SHP77 treated with DMSO at 0.1 percent for 48 hours (cell line): Measurements from ENCODE around the gene SIK3.
"Not testable (repeated sequence)": the region's sequence is repeated elsewhere in the genome, so short reads cannot be mapped to it uniquely, and the experiment has no call there.

Experiments
- DNase-seq: peaks from one replicate; lab custom pipeline; 2025; lab: John Stamatoyannopoulos, UW

The SIK3 gene

DNA sequence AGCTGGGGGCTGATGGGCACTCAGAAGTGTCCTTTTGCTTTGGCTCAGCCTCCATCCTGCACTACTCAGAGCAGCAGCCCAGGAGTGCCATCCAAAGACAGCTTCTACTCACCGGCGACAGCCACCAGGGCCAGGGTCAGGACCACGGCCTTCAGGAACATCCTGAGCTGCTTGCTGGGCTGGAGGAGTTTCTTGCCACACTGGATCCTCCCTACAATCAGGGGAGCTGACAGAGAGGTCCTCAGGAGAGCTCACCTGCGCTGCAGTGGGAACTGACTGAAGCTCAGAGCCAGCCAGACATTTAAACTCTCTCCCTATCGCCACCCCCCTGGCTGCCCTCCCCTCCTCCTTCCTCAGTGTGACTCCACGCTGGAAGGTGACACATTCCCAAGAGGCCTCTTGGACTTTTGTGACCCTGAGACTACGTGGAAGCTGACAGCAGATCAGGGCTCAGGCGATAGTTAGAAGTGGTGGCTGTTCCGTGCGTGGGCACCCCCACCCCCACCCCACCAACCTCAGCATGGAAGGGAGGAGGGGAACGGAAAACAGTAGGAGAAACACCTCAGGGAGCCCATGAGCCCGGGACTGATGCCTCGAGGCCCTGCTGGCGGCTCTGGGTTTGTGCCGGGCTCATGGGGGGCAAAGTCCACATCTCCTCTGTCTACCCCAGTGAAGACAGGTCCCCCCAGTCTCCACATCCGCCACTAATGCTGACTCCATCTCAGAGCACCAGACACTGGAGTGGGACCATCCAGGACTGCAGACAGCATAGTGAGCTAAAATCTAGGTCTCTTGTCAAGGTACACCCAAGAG is 275.0 kb downstream of the SIK3 start, which contains the start of gene APOA4:
Gene APOA4 (minus strand): TSS at position 274 of the 813 bp plus-strand sequence. CDS start 113 bp downstream, at position 161.
- DNase-seq: no peak

DNA sequence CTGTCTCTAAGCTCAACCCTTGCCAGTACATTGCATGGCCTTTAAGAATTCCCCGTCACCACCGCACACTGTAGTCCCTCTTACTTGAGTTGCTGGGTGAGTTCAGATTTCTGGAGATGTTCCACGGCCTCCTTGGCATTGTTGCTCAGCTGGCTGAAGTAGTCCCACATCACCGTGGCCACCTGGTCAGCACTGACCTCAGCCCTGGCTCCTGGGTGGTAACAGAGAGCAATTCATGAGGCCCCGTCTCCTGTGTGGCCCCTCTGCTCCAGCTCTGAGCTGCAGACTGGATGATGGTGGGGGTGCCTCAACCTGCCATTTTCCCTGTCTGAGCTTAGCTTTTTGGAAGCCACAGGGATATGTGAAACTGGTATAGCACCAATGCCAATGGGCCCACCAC is 275.7 kb downstream of the SIK3 start:
- no peak for DNase-seq

DNA sequence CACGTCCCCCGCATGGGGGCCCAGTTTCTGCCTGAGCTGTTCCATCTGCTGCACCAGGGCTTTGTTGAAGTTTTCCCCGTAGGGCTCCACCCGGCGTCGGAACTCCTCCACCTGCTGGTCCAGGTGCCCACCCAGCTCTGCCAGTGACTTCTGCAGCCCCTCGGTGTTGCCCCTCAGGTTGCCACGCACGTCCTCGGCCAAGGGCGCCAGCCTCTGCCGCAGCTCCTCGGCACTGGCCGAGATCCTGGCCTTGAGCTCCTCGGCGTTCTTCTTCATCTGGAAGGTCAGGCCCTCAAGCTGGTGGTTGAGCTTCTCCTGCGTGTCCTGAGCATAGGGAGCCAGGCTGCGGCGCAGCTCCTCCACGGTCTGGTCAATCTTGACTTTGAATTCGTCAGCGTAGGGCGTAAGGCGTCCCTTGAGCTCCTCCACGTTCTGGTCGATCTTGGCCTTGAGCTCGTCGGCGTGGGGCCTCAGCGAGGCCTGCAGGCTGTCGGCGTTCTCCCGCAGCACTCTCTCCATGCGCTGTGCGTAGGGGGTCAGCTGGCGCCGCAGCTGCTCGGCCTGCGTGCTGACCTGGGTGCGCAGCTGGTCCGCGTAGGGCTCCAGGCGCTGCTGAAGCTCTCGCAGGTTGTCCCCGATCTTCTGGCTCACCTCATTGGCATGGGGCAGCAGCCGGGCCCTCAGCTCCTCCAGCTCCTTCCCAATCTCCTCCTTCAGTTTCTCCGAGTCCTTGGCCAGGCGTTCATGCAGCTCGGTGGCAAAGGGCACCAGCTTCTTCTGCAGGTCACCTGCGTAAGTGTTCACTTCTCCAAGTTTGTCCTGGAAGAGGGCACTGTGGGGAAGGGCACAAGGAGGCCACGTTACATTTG is 276.9 kb downstream of the SIK3 start:
- DNase-seq: no peak

GRCh38 chr11:116819049-116819448 is 279.2 kb downstream of the SIK3 start:
- DNase-seq: no peak

GRCh38 chr11:116814502-116814901 is 283.7 kb downstream of the SIK3 start:
- no peak for DNase-seq

- no peak for DNase-seq
Observed at GRCh38 chr11:116813781-116814471, 284.3 kb downstream of the SIK3 start.

GRCh38 chr11:116813170-116813569 is 285.1 kb downstream of the SIK3 start:
- DNase-seq: no peak

DNA sequence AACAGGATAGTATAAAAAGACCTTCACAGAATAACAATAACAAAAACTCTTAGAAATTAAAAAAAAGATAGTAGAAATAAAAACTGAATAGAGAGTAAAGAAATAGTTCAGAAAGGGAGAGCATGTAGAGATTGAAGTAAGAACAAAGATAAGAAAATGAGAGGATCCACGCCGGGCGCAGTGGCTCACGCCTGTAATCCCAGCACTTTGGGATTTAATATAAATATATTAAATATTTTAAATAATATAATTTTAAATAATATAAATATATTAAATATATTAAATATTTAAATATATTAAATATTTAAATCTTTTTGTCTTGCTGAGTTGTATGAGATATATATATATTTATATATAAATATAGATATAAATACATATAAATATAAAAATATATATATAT is 286.1 kb downstream of the SIK3 start:
- no peak for DNase-seq

DNA sequence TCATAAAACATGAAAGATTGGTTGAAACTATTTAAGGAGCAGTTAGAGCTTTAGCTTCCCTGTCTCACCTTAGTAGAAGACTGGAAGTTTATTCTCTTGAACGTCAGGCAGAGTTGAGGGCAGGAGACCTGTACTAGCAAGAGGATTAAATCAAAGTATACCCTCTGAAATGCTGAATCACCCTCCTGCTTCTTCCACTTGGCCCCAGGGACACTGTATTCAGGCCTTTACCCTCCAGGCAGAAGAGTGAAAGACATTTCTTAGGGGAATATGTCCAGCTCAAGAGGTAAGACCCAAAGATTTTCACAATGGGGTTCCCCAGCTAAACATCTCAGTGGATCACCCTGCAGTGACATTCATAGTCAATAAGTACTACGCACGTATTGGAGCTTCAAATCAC is 287.0 kb downstream of the SIK3 start:
- no peak for DNase-seq

DNA sequence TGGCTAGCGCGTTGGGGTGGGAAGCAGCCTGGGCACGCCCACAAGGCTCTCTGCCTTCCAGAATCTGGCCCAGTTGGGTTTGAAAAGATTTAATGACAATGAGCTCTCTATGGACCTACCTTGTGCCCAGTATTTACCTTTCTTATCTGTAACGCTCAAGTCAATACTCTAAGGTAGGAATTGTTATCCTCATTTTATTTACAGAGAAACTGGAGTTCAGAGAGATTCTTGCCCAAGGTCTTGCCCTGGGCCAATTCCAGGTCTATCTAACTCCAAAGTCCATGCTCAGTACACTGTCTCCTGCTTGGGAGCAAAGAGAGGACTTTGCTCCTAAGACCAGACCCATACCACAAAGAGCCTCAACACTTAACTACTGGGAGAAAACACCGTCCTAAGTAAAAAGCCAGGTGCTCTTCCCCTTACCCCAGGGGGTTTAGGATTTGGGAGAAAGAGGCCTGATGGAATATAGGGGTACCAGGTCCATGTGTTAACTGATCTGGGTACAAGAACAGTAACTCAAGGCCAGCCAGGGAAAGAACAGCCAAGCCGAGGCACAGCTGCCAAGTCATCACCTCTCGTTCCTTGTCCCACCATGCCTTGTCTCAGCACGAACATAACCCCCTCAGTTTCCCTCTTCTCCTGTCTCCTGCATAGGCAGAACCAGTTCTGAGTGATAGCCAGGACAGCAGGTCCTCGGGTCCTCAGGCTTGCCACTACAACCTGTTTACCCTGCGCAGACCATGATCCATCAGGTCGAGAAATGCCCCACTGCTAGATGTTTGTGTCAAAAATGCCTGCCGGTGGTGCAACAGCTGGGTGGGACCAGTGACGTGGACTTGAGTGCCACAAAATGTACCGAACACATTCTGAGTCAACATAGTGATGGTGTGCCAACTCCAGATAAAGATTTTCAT is 289.7 kb downstream of the SIK3 start:
- DNase-seq: no peak

GRCh38 chr11:116807601-116808261 is 290.5 kb downstream of the SIK3 start:
- DNase-seq: no peak

DNA sequence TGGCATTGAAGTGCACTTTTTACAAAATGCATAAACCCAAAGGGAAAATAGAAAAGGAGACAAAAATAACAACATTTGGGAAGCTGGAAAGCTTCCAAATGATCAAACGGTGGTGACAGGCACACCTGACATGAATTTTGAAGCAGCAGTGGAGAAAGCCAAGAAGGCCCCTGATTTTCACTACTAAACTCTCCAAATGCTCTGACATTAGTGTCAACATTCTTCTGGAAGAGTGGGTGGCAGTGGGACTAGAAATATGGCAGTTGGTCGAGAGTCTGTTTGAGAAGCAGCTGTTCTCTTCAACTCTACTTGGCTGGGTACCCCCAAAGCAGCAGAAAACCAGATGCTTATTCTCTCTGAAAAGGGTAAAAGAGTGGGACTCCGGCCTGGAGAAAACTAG is 294.2 kb downstream of the SIK3 start:
- no peak for DNase-seq

DNA sequence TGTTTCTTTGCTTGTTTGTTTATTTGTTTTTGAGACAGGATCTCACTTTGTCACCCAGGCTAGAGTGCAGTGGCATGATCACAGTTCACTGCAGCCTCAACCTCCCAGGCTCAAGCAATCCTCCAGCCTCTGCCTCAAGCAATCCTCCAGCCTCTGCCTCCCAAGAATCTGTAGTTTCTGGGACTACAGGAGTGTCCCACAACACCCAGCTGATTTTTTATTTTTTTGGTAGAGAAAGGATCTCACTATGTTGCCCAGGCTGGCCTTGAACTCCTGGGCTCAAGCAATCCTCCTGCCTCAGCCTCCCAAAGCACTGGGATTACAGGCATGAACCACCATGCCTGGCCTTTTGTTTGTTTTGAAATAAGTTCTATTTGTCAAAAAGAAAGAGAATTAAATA is 296.6 kb downstream of the SIK3 start:
- DNase-seq: not testable (repeated sequence)

DNA sequence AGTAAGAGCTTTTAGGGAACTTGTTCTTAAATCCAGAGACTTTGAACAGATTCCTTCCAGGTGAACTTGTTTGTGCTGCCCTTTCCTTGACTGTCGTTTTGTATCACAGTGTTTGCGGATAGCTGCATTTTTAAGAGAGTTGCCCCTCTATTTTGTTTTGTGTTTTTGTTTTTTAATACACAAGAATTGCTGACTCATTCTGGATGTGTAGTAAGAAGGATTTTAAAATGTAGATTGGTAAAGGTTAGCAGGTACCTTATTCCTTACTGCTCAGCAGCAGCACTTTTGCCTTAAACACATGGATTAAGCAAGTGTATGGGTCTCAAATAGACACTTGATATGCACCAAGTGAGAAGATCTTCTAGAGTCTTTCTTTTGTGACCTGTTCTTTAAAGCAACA is 297.6 kb downstream of the SIK3 start:
- DNase-seq: no peak

DNA sequence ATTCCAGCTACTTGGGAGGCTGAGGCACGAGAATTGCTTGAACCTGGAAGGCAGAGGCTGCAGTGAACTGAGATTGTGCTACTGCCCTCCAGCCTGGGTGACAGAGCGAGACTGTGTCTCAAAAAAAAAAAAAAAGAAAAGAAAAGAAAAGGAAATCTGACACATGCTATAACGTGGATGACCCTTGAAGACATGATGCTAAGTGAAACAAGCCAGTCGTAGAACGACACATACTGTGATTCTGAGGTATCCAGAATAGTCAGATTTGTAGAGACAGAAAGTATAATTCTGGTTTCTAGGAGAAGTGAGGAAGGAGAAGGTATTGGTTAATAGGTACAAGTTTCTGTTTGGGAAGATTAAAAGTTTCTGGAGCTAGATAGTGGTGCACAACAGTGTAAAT is 299.9 kb downstream of the SIK3 start:
- DNase-seq: no peak

- no peak for DNase-seq
Observed at GRCh38 chr11:116797816-116798215, 300.4 kb downstream of the SIK3 start.

- DNase-seq: no peak
Observed at GRCh38 chr11:116796548-116796947, 301.7 kb downstream of the SIK3 start.

DNA sequence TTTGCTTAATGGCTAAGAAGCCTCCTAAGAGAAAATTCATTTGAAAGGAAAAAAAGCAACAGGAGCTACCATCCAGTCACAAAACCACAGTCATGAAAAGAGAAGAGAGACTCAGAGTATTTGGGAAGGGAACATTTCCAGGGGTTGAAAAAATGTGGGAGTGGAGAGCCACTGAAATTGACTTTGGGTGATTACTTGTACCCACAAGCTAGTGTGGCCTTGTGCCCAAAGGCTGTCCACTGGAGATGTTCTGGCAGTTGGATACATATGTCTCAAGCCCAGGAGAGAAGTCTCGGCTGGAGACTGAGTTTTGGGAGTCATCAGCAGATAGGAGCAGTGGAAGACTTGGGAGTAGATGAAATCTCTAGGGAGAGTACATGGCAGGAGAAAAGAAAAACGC is 303.4 kb downstream of the SIK3 start:
- no peak for DNase-seq

- no peak for DNase-seq
Observed at GRCh38 chr11:116793772-116794097, 304.5 kb downstream of the SIK3 start.
